GM19025 (cell line): ENCODE measurements around the gene LRMDA.

ENCODE experiments used
- ATAC-seq: cut with Tn5 transposase; IDR thresholded peaks from one replicate; pipeline ENCODE4 v1.9.1; 2021; ENCODE audit warnings: mild to moderate bottlenecking, low read depth, moderate library complexity; ENCODE audit not compliant: unreplicated experiment

The LRMDA gene

DNA sequence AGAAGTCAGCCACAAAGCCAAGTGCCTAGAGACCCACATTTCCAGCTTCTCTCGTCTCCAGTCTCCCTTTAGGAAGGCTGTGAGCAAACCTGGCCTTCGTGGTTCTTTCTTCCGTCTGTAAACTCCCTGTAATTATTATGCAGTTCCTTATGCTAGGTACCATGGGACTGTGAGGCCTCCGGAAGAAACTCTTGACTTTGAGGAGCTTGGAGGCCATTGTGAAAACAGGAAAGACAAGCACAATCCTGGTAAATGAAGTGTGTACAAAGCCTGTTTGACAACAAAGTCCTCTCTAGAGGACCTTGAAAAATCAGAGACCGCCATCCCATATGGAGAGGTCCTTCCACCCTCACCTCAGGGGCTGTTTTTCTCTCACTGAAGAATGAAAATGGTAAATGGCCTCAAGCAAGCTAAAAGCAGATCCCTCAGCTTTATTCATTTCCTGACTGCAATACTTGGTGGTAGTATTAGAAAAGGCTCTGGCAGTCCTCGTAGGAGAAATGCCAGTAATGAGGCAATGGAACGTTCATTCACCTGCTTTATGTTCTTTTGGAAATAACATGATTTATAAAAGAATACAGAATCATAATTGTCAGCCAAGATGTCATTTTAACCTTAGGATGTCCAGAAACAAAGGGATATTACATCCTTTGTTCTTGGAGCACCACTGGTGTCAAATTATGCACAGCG, 926.4 kb downstream of the LRMDA start:
- no peak for ATAC-seq

DNA sequence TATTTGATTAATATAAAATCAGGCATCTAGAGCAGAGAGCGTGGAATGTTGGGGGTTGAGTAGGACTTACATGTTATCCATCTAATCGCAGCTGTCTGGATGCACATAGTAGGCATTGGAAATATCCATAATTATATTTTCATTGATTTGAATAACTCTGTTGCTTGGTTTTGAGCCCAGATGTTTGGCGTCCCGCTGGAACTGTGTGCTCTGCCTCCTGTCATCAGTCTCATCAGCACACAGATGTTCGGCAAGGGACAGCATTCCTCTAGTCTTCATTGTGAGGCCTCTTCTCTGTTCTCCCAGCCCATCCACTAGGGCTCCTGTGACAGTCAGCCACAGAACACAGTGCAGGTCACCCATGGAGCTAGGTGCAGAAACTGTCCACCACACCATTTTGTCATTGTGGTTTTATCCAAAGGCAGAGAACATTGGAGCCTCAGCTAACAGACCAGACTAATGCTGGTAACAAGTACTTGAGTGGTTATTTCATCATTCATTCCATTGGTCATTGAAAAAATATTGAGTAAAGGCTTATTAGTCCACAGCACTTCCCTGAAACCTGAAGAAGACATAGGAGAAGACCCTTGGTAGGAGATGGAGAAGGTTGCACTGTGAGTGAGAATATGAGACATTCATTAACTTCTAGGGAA, 927.4 kb downstream of the LRMDA start:
- no peak for ATAC-seq

DNA sequence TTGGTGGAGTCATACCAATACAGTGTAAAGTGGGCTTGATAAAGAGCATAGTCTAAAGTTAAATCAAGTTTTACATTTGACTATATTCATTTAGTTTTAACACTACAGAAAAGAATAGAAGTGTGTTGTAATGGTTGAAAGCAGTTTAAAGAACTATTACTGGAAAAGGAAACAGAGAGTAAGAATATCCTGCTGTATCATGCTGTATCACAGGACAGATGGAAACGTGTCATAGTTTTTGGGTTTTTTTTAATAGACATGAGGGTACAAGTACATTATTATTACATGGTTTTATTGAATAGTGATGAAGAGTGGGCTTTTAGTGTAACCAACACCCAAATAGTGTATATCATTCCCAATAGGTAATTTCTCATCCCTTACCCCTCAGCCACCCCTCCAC, 944.3 kb downstream of the LRMDA start:
- no peak for ATAC-seq

DNA sequence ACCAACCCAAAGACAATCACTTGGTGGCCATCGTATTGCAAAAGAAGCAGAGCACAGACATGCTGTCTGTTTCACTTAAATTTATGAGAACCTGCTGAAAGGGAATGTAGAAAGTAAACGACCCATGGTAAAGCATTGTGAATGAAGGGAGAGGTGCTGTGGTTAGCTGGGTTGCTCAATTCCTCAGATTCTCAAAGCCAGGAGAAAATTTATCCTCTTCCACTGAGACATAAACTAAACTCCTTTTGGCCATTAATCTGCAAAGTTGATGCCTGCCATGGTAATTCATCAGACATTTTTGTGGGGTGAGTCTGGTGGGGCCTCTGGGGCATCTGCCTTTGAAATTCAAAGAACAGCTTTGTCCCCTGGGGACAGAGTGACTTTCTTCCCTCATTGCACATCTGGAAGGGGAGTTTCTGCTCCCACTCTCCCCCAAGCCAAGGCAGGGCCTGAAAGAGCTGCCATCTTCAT, 951.0 kb downstream of the LRMDA start:
- ATAC-seq, result no peak

DNA sequence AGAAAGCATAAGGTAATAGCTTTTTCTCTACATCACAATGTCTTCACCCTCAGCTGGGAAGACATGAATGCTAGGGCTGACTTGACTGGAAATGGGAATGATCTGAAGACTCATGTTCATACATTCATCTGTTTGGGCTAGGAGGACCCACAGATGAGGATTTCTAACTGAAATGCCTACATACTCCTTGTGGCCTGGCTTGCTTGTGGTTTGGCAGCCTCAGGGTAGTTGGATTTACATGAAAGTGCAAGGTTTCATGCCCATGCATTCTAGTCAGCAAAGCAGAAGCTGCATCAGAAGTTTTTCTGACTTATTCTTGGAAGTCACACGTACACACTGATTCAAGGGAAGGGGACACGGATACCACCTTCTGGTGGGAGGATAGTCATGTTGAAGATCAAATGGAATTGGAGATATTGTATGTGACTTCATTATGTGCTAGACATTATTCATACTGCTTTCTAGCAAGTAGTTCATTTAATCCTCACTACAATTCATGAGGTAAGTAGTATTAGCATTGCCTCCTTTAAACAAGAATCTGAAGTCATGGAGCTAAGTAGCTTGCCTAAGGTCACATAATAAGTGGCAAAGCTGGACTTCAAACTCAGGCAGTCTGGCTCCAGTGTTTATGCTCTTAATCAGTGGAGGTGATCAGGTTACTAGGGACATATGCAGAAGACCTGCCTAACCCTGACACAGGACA, 957.0 kb downstream of the LRMDA start:
- no peak for ATAC-seq

DNA sequence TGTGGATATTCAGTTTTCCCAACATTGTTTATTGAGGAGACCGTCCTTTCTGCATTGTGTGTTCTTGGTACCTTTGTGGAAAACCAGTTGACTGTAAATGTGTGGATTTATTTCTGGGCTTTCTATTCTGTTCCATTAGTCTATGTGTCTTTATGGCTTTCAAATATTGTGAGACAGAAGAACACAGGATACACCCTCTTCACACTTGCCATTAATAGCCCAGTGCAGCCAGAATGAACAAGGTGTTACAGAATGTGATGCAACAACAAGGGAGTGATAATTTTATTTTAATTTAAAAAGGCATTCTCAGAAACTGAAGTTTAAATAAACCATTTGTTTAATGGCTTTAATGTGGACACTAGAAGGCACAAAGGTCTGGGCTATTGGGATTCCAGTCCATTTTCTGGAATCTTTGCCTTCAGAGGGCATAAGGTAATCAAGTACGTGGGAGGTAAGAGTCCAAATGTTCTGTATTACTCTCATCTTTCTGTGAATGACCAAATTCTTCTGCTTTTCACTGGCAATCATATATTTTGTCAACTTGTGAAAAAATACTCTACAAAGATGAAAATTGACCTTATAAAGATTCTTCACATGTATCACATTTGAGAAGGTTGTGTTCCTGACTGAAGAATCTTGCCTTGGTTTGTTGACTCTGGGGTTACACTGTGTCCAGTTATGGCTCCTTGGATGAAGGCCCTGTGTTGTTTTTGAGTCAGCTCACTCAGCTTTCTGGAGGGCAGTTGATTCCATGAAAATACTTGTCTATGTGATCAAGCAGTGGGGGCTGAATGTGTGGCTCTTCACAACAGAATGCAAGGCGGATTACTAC, 962.7 kb downstream of the LRMDA start:
- ATAC-seq, result no peak

DNA sequence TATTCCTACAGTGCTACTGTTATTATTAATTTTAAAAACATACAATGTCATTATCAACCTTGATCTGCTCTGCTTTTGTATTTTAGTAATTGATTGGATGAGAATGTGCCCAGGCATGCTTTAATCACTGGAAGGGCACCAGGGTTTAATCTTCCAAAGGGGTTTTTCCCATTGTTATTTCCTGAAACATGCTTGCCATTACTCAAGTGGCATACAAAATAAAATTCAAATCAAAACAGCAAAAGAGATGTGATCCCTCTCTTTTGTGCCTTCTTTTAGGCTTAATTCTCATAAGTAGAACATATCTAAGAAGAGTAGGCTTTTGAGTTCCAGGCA, 963.3 kb downstream of the LRMDA start:
- no peak for ATAC-seq

DNA sequence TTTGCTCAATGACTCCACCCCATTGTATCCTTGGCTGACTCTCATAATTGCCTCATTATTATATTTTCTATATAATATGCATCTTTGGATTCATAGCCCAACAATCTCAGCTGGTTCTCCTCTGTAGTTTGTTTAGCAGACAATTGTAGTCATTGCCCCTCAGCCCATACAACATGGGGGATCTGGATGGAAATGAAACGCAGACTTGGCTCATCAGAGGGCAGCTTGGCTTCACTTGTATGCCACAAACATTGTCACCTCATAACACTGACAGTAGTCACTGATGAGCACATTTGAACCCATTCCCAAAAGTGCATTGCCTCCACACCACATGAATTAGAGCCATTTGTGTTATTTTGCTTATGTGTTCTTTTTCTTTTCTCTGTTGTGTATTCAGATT, 963.8 kb downstream of the LRMDA start:
- ATAC-seq, result no peak

DNA sequence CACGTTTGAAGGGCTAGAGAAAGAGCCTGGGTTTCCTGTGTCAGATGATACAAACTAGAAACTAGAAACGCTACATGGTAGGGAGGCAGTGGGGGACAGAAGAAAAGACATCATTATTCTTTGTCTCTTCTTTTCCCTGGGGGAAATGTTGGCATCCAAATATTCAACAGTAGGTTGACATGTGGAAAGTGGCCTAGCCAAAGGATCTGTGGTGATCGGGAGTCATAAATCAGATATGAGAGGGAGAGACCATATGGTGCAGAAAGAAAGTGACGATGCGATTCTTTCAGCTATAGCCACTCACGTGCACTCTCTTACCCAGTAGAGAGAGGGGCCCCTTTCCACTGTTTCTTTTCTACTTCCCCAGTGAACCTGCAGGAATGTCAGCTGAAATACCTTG, 964.7 kb downstream of the LRMDA start:
- no peak for ATAC-seq

DNA sequence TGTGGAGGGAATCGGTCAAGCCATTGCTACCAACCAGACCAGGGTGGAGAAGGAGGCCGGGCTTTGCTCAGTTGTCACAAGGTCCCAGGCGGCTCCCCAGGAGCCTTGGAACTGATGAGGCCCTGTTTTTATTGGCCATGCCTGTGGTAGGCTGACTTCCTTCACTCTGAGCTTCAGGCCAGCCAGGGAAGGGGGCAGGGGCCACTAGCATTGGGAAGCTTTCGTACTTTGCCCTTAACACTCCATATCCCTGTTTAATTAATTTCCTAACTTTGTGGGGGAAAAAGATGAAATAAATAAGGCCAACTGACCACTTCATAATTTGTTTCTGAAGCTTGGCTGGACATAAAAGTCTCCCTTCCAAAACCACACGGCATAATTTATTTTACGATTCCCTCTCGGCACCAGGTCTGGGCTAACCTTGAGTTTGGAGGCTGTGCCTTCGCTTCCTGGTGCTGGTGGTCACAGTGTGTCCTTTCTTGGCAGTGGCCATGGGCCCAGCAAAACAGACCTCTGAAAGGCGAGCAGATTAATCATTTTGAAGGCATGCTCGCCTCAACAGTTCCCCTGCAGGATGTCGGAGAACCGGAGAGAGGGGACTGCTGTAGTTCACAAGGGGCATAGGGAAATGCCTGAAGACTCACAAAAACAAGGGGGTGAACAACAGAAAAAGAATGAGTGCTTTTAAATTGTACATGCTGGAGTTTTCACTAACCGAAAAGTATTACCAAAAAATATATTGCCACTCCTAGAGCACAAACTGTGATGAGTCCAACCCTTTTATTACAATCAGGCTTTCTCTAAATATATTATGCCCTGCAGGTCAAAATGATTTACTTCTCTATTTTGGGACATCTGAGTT, 966.0 kb downstream of the LRMDA start:
- no peak for ATAC-seq

DNA sequence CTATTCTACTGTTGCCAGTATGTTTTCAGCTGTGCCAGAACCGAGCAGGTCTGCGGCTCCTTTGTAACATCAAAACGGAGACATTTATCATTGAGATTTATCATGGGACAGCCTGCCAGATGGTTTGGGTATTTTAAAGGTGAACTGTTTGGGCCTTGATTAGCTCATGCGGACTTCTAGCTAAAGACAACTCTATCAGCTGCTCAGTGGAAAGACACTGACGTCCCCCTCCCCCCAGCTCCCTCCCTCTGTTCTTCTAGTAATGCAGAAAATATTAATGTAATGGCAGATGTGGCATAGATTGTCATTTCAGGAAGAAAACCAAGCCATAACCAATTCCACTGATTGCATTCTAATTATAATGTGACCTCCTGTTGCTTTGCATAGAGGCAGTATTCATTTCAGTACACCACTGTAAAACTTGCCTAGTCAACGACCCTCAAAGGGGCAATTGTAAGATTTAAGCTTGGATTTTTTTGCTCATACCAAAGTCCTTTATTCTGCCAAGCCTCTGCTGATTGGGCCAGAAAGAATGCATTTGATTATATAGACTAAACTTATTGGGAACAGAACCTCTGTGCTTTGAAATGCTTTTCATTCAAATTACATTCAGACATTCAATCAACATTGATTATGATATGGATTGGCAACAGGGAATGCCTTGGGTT, 966.8 kb downstream of the LRMDA start:
- ATAC-seq, result no peak

DNA sequence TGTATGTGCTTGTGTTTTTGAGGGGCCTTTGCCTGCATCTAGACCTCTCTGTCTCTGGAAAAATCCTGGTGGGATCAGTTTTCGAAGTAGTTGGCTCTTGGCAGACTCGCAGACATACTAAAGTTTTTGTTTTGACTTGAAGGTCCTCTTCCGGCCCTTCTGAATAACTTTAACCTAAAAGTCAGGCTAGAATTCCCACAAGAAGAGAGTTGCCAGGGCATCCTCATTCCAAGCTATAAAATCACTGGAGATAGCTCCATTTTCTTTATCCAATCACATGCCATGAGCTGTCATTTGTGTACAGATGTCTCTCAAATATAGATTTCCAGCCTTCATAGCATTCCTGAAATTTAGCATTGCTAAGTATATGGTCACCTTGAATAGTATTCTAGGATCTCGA, 967.8 kb downstream of the LRMDA start:
- ATAC-seq, result no peak

DNA sequence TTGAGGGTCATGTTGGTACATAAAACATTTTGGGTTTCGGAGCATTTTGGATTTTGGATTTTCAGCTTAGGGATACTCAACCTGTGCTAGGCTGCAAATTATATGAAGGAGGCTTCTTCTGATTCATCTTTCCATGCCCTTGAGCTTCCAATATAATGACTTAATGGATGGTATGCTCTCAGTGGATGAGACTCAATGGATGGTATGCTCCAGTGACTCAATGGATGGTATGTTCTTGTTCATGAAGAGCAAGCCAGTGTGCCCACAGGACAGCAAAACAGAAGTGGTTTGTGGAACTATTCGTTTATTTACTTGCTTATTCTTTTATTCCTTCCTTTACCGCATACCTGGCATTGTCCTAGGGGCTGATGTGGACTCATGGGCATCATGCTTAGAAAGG, 969.6 kb downstream of the LRMDA start:
- ATAC-seq, result no peak

DNA sequence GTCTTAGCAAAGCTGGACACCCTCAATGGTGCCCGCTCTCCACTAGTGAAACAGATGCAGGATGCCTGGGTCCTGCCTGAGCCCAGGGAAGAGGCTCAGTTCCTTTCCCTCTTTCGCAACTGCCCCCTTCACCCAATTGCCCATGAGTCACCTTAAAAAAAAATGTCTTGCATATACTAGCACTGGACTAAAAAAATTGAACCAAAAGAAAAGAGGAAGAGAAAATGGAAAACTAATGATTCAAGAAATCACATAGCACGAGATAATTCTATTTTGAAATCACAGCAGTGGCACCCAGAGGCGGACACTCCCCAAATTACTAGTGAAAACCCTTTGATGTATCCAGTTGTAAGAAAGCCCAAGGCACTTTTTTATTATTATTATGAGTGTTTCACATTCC, 972.5 kb downstream of the LRMDA start:
- no peak for ATAC-seq

DNA sequence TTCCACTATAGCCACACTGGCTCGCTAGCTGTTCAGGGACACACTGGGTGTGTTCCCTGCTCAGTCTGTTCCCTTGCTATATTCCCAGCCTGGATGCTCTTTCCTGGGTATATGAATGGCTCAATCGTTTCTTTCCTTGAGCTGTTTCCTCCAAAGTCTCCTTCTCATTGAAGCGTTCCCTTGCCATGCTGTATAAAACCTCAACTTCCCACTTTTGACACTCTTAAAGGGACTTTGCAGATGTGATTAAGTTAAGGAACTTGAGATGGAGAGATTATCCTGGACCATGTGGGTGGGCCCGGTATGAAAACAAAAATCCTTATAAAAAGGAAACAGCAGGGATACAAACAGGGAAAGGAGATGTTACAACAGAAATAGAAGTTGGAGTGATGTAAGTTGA, 973.1 kb downstream of the LRMDA start:
- ATAC-seq, result no peak

DNA sequence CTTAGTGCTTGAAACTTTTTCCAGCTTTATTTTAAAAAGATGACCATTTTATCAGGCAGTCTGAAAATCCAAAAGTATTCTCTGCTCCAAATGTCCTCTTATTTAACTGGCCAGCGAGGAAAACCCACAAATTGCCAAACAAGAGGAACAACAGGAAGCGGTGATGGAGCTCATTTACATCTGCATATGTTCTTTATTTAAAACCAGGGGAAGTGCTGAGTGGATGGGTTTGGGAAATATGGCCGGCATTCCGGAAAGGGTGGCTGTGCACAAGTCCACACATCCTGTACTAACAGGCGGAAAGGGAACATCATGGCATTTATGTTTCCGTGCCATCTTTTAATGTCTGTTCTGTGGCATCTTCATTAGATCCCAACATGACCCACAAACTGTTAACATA, 974.5 kb downstream of the LRMDA start:
- ATAC-seq, result no peak

DNA sequence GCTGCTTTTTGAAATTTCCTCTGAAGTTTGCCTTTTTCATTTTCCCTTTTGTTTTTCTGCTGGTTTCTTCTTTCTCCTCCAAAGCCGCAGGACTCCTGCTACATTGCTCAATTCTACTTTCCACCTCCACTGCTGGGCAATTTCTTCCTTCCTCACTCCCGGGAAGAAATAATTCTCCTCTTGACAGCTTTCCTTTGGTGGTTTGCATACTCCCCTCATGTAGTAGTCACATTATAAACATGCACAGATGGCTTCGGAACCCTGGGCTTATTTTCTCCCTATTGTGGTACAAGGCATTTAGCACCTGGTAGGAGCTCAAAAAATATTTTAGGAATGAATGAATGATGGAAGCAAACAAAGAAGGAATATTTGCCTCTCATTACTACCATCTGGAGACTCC, 977.2 kb downstream of the LRMDA start:
- no peak for ATAC-seq

DNA sequence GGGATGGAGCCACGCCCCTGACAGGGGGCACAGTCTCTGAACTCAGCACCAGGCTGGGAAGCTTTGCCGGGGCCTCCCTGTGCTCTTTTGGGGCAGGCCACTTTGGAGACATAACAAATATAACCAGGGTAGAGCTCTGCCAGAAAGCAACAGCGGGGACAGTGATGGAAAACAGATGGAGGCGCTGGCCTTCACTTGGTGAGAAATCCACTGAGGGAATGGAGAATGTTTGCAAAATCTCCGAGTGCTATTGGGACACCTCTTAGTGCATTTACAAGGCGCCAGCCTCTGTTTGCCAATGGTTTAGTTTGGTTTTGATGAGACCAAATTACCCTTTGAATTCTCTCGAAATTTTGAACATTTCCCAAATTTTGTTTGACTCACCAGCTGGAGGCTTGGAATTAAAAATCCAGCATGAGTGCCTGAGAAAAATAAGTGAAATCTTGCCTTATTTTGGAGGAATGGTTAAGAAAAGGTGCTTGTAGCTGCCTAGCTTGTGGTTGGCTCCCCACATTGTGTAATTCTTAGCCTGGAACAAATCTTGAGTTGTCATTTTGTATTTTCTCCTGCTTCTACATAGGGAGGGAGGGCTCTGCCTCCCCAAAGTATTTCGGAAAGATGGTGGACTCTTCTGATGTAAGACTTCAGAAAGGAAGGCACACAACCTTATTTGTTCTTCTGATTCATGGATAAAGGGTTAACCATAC, 980.5 kb downstream of the LRMDA start:
- no peak for ATAC-seq

DNA sequence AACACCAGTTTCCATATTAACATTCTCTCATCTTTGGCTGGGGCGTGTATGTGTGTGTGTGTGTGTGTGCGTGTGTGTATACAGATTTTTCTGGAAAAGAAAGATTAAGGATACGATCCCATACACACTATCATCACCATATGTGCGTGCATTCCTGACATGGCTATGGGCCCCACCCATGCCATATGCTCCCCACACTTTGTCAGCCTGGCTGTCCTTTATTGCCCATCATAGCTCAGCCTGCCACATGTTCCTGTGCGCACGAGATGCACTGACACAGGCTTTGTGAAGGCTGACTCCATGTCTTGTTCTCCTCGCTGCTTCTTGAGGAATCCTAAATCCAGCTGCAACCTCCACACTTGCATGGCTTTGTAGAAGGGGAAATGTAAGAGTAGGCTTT, 984.1 kb downstream of the LRMDA start:
- ATAC-seq, result no peak
